GM18867 (cell line): ENCODE data around the gene HNRNPM.
"Not testable (repeated sequence)": the region's sequence is repeated elsewhere in the genome, so short reads cannot be mapped to it uniquely, and the experiment has no call there.

Experiments
- ATAC-seq: cut with Tn5 transposase; IDR thresholded peaks from one replicate; pipeline ENCODE4 v1.9.1; 2021; ENCODE audit warnings: mild to moderate bottlenecking, moderate library complexity; ENCODE audit not compliant: unreplicated experiment

The HNRNPM gene

DNA sequence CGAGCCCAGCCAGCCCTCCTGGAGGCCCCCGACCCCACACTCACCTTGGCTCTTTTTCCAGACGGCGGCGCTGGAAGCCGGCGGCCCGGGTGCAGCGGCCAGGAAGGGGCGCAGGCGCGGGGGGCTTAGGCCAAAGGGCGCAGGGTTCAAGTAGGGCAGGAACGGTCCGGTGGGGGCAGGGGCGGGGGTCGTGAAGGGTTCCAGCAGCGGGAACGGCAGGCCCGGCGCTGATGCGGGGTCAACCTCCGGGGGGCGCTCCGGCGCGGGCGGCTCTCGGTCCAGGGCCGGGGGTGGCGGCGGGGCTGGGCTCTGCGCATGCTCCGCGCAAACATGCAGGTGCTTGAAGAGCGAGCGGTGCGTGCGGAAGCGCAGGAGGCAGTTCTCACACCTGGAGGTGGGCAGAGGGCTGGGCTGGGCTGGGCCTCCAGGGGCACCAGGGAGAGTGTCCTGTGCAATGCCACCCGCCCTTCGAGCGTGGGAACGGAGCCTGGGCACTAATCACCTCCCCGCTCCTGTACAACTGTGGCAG lies 66.9 kb downstream of the HNRNPM start:
- ATAC-seq: no peak

DNA sequence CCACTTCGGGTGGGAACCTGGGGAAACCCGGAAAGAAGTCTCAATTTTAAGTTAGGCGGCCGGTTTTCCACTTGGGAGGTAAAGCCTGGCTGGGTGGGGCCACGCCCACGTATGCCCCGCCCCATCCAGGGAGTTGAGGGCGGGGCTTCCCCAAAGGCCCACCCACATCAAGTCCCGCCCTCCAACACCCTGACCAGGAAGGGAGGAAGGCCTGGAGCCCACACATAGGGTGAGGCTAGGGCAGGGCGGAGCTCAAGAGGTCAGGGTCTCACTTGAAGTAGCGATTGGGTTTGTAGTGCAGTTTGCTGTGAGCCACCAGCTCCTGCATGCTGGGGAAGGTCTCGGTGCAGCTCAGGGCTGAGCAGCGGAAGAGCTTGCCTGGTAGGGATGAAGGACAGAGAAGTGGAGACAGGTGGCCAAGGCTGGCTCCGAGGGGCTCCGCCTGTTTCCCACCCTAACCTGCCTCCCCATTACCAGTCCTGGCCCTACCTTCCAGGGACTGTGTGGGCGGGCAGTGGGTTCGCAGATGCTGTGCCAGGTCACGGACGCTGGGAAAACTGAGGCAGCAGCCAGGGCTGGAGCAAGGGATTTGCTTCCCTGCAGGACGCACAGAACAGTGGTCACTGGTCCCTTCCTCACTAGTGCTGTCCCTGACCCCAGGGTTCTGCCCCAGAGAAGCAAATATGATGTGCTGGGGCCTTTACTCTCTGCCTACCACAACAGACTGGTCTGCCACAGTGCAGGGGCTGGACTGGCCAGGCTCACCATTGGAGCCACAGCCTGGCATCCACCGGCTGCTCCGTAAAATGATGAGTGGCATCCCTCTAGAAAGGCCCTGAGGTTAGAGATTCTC lies 67.6 kb downstream of the HNRNPM start:
- no peak for ATAC-seq

DNA sequence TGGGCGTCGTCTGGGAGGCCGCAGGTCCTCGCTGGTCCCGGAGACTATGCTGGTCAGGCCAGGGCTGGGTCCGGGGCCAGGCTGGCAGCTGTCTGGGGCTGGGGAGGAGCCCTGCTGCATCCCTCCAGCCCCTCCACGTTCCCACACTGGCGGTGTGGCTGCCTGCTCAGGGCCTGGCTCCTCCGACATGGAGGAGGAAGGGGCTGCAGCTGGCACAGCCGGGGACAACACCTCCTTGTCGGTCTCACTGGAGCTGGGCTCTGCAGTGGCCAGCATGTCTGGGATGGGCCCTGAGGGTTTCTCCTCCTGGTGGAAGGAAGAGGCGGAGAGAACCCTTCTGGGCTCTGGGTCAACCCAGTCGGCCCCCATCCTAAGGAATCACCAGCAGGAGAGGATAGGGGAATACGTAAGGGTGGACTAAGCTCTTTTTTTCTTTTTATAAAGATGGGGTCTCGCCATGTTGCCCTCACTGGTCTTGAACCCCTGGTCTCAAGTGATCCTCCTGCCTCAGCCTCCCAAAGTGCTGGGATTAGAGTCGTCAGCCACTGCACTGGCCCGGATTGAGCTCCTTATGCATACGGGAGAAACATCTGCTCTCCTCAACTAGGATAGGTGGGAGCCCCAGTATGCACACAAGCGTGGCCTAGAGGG lies 68.4 kb downstream of the HNRNPM start:
- no peak for ATAC-seq

DNA sequence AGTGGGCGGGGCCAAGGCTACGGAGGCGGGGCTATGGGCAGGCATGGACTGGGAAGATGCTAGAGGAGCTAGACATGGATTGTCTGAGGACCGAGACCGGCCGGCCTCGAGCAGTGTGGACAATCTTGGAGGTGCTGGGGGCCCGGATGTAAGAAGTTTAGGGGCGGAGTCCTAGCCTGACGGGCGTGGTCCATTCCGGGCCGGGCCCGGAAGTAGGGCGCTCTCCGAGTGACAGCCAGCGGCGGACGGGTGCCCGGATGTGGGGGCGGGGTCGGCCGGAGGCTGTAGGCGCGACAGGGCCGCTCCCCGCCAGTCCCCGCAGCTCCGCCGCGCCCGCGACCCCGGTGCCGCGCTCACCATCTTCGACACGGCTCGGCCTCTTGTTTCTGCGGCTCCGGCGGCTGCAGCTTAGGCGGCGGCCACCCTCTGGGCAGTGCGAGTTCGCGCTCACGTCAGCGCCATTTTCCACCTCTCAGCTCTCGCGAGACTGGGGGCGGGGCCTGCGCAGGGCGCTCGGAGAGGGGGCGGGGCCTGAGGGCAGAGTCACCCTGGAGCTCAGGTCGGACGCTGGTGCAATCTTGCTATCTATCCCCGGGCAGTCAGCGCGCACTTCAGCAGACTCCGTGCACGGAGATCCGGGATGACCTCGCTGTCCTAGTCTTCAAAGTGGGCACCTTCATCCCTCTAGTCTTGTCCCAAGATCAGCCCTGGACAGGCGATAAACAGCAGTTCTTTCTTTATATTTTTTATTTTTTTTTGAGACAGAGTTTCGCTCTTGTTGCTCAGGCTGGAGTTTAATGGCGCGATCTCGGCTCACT lies 69.1 kb downstream of the HNRNPM start, which contains the start of gene ZNF414:
TSS of gene ZNF414 (minus strand) at position 481 of the 818 bp plus-strand sequence. CDS start at position 360, 121 bp downstream.
- peak; percentile 84 for ATAC-seq

DNA sequence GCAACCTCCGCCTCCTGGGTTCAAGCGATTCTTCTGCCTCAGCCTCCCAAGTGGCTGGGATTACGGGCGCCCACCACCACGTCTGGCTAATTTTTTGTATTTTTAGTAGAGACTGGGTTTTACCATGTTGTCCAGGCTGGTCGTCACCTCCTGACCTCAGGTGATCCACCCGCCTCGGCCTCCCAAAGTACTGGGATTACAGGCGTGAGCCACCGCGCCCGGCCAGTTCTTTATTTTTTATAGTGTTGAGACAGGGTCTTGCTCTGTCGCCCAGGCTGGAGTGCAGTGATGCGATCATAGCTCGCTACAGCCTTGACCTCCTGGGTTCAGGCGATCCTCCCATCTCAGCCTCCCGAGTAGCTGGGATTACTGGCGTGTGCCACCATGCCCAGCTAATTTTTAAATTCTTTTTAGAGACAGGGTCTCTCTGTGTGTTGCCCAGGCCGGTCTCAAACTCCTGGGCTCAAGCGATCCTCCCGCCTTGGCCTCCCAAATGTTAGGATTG lies 69.8 kb downstream of the HNRNPM start:
- not testable (repeated sequence) for ATAC-seq

DNA sequence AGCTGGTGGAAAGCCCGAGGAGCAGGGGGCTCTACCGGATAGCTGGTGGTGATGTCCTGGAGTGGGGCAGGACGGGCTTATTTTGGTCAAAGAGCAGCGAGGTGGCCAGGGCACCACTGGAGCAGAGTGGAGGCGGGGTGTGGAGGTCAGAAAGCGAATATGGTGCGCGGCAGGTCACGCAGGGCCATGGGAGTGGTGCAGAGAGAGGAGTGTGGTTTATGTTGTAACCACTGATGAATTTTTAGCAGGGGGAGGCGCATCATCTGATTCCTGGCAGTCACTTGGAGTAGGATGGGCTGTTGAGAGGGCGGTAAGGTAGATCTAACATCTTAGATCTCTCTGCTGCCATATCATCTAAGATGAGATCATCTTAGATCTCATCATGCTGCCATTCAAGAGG lies 70.5 kb downstream of the HNRNPM start:
- no peak for ATAC-seq

DNA sequence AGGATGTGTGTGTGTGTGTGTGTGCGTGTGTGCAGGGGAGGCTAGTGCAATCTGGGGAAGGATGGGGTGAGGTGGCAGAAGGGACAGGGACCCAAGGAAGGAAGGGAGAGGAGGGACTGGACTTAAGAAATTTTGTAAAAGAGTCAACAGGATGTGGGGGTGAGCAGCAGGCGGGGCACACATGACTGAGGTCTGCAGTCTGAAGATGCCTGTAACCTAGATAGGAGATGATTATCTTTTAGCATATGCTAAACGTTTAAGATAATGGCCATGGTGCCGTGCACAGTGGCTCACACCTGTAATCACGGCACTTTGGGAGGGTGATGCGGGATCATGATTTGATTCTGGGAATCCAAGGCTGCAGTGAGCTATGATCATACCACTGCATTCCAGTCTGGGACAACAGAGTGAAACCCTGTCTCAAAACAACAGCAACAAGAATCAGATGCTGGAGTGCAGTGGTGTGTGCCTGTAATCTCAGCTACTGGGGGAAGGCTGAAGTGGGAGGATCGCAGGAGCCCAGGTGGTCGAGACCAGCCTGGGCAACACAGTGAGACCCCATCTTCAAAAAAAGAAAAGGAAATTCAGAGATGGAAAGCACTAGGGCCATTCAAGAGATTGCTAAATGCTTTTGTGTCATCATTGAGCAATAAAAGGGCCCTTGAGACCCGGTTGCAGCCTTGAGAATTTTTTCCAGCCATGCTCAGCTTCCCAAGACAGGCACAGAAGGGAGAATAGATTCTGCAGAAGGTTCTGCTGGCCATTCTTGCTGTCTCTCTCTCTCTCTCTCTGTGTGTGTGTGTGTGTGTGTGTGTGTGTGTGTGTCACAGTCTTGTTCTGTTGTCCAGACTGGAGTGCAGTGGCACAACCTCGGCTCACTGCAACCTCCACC lies 73.0 kb downstream of the HNRNPM start:
- no peak for ATAC-seq

DNA sequence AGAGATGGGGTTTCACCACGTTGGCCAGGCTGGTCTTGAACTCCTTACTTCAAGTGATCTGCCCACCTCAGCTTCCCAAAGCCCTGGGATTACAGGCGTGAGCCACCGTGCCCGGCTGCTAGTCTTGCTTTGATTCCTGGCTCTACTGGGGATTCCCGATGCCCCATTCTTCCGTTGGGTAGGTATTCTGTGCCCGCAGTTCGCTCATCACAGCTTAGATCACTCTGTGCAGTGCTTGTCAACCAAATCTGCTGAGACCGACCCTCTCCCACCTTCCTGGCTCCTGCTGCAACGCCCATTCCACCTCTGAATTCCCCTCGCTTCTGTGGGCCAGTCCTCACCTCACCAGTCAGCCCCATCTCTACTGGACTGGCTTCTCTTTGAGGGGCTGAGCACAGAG lies 73.8 kb downstream of the HNRNPM start:
- ATAC-seq: no peak

DNA sequence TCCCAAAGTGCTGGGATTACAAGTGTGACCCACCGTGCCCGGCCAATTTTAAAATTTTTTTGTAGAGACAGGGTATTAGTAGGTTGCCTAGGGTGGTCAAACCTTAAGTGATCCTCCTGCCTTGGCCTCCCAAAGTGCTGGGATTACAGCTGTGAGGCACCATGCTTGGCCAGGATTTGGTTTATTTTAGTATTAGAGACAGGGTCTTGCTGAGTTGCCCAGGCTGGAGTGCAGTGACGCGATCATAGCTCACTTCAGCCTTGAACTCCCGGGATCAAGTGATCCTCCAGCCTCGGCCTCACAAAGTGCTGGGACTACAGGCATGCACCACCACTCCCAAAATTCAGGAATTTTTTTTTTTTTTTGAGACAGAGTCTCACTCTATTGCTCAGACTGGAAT lies 74.6 kb downstream of the HNRNPM start:
- ATAC-seq: no peak

DNA sequence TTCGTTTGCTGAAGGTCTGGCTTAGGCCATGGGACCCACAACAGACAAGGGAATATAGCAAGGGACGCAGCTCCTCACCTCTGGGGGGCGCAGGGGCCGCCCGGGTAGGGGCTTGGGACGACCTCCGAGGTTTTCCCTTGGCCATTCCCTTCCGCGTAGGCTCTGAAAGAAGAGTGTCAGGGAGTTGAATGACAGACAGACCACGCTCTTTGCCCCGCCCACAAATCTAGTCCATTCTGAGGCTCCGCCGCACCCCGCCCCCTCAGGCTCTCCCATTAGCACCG lies 80.6 kb downstream of the HNRNPM start:
- ATAC-seq: no peak

DNA sequence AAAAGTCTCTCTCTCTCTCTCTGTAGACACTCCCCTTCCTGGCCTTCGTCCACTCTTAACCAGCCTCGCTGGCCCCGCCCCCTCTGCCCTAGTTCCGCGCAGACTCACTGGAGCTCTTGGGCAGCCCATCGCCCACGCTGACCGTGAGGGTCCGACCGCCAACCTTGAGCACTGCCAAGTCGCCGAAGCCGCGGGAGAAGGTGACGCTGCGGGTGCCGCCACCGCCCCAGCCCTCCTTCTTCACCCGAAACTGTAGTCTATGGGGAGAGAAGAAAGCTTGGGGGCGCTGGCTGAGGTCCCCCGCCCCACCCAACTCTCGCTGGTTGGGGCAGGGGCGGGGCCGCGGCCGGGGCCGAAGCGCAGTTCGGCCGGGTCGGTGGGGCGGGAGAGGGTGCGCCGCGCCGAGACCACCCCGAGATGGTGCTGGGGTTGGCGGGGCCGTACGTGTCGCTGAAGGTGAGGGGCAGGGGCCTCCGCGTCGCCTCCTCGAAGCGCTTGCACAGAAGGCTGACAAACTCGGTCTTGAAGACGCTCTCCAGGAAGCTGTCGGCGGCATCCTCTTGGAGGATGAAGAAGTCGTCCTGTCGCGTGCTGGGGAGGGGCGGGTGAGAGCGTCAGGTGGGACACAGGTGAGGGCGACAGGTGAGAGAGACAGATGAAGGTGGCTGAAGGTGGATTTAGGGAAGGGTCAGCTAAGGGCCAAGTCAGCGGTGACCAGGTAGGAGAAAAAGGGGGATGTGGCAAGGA lies 81.7 kb downstream of the HNRNPM start:
- no peak for ATAC-seq

DNA sequence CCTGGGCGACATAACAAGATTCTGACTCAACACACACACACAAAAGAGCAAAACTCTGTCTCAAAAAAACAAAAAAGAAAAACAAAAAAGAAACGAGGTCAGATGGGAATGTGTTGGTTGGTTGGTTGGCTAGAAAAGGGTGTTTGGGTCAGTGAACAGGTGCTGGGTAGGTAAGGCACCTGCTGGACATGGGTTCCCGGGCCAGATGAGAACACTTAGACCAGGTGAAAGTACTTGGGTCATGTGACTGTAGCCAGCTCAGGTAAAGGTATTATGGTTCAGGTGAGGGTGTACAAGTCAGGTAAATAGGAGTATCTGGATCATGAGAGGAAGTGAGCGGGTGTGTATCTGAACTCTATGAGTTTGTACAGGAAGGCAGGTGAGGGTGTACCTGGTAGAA lies 83.7 kb downstream of the HNRNPM start:
- no peak for ATAC-seq

DNA sequence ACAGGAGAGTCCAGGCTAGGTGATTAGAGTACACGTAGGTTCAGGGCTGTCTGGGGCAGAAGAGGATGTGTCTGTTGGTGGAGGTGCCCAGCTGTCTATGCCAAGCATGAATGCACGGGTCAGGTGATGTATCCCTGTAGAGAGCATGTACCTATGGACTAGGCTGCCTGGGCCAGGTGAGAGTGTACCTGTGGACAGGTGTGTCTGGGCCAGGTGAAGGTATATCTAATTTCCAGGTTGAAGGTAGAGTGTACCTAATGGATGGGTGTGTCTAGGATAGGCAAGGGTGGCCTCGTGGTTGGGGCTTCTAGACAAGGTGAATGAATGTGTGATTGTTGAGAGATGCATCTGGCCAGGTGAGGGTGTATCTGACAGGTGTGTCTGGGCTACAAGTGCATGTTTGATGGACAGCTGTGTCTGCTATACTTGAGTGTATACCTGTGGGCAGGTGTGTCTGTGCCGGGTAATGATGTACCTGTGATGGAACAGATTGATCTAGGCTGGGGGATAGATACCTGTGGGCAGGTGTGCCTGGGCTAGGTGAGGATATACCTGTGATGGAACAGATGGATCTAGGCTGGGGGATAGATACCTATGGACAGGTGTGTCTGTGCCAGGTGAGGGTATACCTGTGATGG lies 84.7 kb downstream of the HNRNPM start:
- ATAC-seq: no peak

DNA sequence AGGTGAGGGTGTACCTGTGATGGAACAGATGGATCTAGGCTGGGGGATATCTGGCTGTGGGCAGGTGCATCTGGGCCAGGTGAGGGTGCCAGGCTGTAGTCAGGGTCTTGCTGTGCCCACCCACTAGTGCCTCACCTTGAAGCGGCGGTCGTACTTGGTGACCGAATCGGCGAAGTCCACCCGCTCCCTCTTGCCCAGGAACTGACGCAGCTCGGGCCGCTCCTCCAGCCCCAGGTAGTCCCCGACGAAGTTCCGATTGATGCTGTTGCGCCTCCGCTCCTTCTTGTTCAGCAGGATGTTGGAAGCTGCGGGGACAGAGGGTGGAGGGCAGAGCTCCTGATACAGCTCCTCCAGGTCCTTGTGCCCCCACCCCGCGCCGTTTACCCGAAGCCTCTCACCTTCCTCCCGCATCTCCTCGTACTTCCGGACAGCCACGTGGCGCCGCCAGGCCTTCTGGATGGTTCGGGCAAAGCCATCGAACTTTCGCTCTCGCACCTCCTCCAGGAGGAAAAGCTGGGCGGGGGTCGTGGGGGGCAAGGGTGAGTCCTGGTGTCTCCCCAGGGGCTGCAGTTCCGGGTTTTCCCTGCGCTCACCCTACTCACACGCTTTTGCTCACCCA lies 85.4 kb downstream of the HNRNPM start:
- no peak for ATAC-seq

DNA sequence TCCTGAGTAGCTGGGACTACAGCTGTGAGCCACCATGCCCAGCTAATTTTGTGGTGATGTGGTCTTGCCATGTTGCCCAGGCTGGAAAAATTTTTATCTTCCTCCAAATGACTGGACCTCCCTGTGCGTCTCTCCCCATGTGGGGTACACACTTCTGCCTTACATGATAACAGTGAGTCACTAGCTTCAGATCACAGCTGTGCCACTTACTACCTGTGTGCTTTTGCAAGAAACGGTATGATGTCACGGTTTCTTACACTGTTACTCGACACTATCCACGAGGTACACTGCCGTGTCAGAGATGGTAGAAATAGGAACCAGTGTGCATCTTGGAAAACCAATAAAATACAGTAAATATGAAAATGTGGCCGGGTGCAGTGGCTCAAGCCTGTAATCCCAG lies 86.7 kb downstream of the HNRNPM start:
- ATAC-seq: no peak

DNA sequence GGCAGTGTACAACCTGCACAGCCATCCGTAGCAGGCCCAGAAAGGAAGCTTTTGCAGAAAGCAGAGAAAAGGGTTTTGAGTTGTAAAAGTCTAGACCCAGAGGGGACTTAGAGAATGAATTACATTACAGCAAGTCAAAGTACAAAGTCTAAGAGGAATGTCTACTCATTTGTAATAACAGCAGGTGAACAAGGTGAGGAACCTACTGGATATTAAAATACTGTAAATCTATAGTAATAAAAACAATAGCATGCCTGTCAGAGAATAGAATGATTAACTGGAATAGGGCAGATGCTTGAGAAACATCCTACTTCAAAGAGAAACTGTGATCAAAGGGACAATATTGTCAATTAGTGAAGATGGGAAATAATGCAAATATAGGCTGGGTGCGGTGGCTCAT lies 87.5 kb downstream of the HNRNPM start:
- ATAC-seq: no peak

DNA sequence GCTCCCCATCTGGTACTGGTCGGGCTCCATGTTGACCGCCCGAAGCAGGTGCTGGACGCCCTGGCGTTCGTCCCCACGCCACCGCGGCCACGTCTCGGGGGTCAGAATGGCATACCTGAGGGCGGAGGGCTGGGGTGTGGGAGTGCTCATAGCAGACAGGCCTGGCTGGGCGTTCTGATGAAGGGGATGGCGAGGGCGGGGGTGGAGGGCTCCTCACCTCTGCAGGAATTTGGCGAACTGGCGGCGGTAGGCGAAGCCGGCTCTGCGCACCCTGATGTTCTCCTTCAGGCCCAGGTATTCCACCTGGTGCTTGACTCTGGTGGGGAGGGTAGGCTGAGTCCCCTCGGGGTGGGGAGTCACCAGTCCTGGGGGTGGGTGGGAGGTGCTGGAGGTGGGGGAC lies 91.5 kb downstream of the HNRNPM start:
- no peak for ATAC-seq

DNA sequence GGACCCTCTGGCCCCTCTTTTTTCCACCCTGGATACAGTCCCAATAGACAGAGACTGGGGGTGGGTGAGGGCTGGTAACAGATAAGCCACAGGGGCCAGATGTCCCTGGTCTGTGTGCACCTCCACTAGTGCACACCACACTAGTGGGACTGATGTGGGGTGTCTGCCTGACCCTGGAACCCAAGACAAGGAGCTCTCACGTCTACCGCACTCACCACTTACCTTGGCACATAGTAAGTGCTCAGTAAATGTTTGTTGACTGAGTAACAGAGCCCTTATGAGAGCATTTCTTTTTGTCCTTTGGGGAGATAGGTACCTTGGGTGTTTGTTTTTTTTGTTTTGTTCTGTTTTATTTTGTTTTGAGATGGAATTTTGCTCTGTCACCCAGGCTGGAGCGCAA lies 92.3 kb downstream of the HNRNPM start:
- ATAC-seq: no peak
